ENCODE data around the gene ACRV1. TPM values are rescaled to one million over a fixed set of nuclear protein-coding genes. Genes with fewer than 3 reads are reported as not detected.

ACRV1 gene
- total RNA-seq, 2 donors from 2014 or later, result not detected

GRCh38 chr11:125626288-125626950 lies 54.2 kb downstream of the ACRV1 start:
- peaks cover 14% of the 10 kb centered on the region for H3K36me3 Mint-ChIP-seq
- no peaks in the 10 kb centered on the region for H3K9me3 Mint-ChIP-seq
- H3K27ac Mint-ChIP-seq, result peak overlapping the region; percentile 97
- DNase-seq (ENCODE audit: low spot score) (no peak), ATAC-seq (peak in 1 of 2 donors; percentile 33)
- H3K27me3 Mint-ChIP-seq, result no peaks in the 10 kb centered on the region
- peaks cover 23 to 26% of the 10 kb centered on the region in 2 donors for H3K4me1 Mint-ChIP-seq (ENCODE audit: low read depth in 2 of 2)
- H3K4me3 Mint-ChIP-seq, result peak overlapping the region; percentile 90

GRCh38 chr11:125625630-125626287 lies 54.9 kb downstream of the ACRV1 start:
- Mint-ChIP-seq H3K36me3 (peaks cover 16% of the 10 kb centered on the region), H3K4me3 (peak overlapping the region; percentile 90), H3K9me3 (no peaks in the 10 kb centered on the region)

GRCh38 chr11:125625225-125625629 lies 55.4 kb downstream of the ACRV1 start:
- DNase-seq (ENCODE audit: low spot score), result no peak
- Mint-ChIP-seq H3K9me3 (no peaks in the 10 kb centered on the region), H3K27me3 (no peaks in the 10 kb centered on the region), H3K4me1 (ENCODE audit: low read depth in 2 of 2) (peaks cover 23 to 26% of the 10 kb centered on the region in 2 donors), H3K36me3 (peaks cover 15% of the 10 kb centered on the region), H3K27ac (peak overlapping the region; percentile 97), H3K4me3 (peak overlapping the region; percentile 90)
- ATAC-seq, result no peak

More at GRCh38 chr11:125625630-125626287, 54.9 kb downstream of the ACRV1 start:
- ATAC-seq (peak; percentile 97), DNase-seq (ENCODE audit: low spot score) (peak; percentile 89)
- Mint-ChIP-seq H3K4me1 (ENCODE audit: low read depth in 2 of 2) (peaks cover 23 to 26% of the 10 kb centered on the region in 2 donors), H3K27me3 (no peaks in the 10 kb centered on the region), H3K27ac (peak overlapping the region; percentile 97)

GRCh38 chr11:125624756-125625213 lies 55.9 kb downstream of the ACRV1 start, which contains the start of gene CHEK1:
TSS of gene CHEK1 (plus strand) at chr11:125625163. CDS start at chr11:125626769, 1,606 bp downstream.
- Mint-ChIP-seq H3K27me3 (no peaks in the 10 kb centered on the region), H3K36me3 (peaks cover 19% of the 10 kb centered on the region), H3K4me3 (peak within 1 kb of the TSS; percentile 90), H3K4me1 (ENCODE audit: low read depth in 2 of 2) (peaks cover 23 to 26% of the 10 kb centered on the region in 2 donors), H3K9me3 (no peaks in the 10 kb centered on the region), H3K27ac (peak within 1 kb of the TSS; percentile 97)
- DNase-seq (ENCODE audit: low spot score), result no peak
- ATAC-seq, result no peak

- Mint-ChIP-seq H3K9me3 (no peaks in the 10 kb centered on the region), H3K27ac (no peak overlapping the region), H3K27me3 (no peaks in the 10 kb centered on the region), H3K4me1 (ENCODE audit: low read depth in 2 of 2) (peaks cover 23 to 26% of the 10 kb centered on the region in 2 donors), H3K36me3 (peaks cover 23% of the 10 kb centered on the region), H3K4me3 (no peak overlapping the region)
- DNase-seq (ENCODE audit: low spot score) (no peak), ATAC-seq (no peak)
Observed at GRCh38 chr11:125623064-125623463, 57.6 kb downstream of the ACRV1 start.

- Mint-ChIP-seq H3K4me3 (no peak overlapping the region), H3K4me1 (ENCODE audit: low read depth in 2 of 2) (peaks cover 17 to 18% of the 10 kb centered on the region in 2 donors), H3K36me3 (peaks cover 16% of the 10 kb centered on the region), H3K27ac (no peak overlapping the region), H3K9me3 (no peaks in the 10 kb centered on the region), H3K27me3 (no peaks in the 10 kb centered on the region)
- no peak for DNase-seq (ENCODE audit: low spot score)
- ATAC-seq, result no peak
Observed at GRCh38 chr11:125621995-125622394, 58.7 kb downstream of the ACRV1 start.

Other genes starting within 250 kb of the ACRV1 start
- gene FEZ1, start 184.6 kb downstream of the ACRV1 start, total RNA-seq, result 100 to 1,000 TPM in 1 of 2 donors, 10 to 100 TPM in 1; 99.1 to 102 TPM
- gene EI24, start 111.4 kb downstream of the ACRV1 start, total RNA-seq, result 10 to 100 TPM; 47.1 to 60.8 TPM
- 100 to 1,000 TPM; 169 to 182 TPM for gene STT3A, start 88.0 kb downstream of the ACRV1 start, total RNA-seq
- 100 to 1,000 TPM in 1 of 2 donors, 10 to 100 TPM in 1; 74.7 to 111 TPM for gene CHEK1, start 55.7 kb downstream of the ACRV1 start, total RNA-seq
- not detected for gene PATE1, start 65.4 kb upstream of the ACRV1 start, total RNA-seq
- under 1 TPM; 0.42 to 0.55 TPM for gene PATE2, start 98.0 kb upstream of the ACRV1 start, total RNA-seq
- not detected for gene PATE3, start 107.3 kb upstream of the ACRV1 start, total RNA-seq
- gene PATE4, start 152.5 kb upstream of the ACRV1 start, total RNA-seq, result not detected
- 1 to 10 TPM; 6.4 to 8.4 TPM for gene HYLS1, start 206.8 kb upstream of the ACRV1 start, total RNA-seq
- 10 to 100 TPM; 11.6 to 12.9 TPM for gene PUS3, start 222.4 kb upstream of the ACRV1 start, total RNA-seq
- gene DDX25, start 223.7 kb upstream of the ACRV1 start, total RNA-seq, result not detected